HEK293 (cell line): Measurements from ENCODE around the gene ANGPTL8.

Experiments used
- HOXD13 ChIP-seq: sonication (generic); formaldehyde crosslinking; IDR thresholded peaks from 2 replicates; pipeline ENCODE4 v1.8.0; 2022; ENCODE audit warnings: missing genetic modification reagents, borderline replicate concordance
- ZNF324 ChIP-seq: fragments of 450-650 bp; formaldehyde crosslinking; IDR thresholded peaks from 2 replicates; pipeline ENCODE4 v1.5.1; 2016; ENCODE audit warnings: missing biosample characterization, missing genetic modification characterization
- ZNF549 ChIP-seq: fragments of 450-650 bp; IDR thresholded peaks from 2 replicates; pipeline ENCODE4 v1.5.1; 2018; ENCODE audit warnings: missing biosample characterization, missing genetic modification characterization, mild to moderate bottlenecking, inconsistent platforms, moderate library complexity
- ZNF830 ChIP-seq: fragments of 450-650 bp; IDR thresholded peaks from 2 replicates; pipeline ENCODE4 v1.5.0; 2018; ENCODE audit warnings: missing biosample characterization, missing genetic modification characterization, low read depth, mild to moderate bottlenecking, moderate library complexity
- TF ChIP-seq, protein P1 (sequence below): fragments of 450-650 bp; formaldehyde crosslinking; conservative IDR thresholded peaks from 2 replicates; pipeline ENCODE4 v1.5.1; 2016; ENCODE audit warnings: low read depth, missing biosample characterization, missing genetic modification characterization
- TF ChIP-seq, protein P2 (sequence below): fragments of 450-650 bp; formaldehyde crosslinking; IDR thresholded peaks from 2 replicates; pipeline ENCODE4 v1.5.1; 2016; ENCODE audit warnings: missing biosample characterization, missing genetic modification characterization

DNA sequence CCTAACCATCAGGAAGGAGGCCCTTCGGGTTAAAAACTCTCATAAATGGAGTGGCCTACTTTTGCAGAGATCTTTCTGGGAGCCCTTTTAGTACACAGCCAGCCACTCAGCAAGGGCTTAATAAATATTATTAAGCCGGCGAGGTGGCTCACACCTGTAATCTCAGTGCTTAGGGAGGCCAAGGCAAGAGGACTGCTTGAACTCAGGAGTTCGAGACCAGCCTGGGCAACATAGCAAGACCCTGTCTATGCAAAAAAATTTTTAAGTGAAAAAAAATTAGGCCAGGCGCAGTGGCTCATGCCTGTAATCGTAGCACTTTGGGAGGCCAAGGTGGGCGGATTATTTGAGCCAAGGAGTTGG lies 41.3 kb upstream of the ANGPTL8 start:
- no peak for TF ChIP-seq ZNF549
- TF ChIP-seq, protein P1, sequence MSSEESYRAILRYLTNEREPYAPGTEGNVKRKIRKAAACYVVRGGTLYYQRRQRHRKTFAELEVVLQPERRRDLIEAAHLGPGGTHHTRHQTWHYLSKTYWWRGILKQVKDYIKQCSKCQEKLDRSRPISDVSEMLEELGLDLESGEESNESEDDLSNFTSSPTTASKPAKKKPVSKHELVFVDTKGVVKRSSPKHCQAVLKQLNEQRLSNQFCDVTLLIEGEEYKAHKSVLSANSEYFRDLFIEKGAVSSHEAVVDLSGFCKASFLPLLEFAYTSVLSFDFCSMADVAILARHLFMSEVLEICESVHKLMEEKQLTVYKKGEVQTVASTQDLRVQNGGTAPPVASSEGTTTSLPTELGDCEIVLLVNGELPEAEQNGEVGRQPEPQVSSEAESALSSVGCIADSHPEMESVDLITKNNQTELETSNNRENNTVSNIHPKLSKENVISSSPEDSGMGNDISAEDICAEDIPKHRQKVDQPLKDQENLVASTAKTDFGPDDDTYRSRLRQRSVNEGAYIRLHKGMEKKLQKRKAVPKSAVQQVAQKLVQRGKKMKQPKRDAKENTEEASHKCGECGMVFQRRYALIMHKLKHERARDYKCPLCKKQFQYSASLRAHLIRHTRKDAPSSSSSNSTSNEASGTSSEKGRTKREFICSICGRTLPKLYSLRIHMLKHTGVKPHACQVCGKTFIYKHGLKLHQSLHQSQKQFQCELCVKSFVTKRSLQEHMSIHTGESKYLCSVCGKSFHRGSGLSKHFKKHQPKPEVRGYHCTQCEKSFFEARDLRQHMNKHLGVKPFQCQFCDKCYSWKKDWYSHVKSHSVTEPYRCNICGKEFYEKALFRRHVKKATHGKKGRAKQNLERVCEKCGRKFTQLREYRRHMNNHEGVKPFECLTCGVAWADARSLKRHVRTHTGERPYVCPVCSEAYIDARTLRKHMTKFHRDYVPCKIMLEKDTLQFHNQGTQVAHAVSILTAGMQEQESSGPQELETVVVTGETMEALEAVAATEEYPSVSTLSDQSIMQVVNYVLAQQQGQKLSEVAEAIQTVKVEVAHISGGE (tag by site-specific recombination) = no peak
- TF ChIP-seq ZNF324 (tag by site-specific recombination) = no peak
- TF ChIP-seq, protein P2, sequence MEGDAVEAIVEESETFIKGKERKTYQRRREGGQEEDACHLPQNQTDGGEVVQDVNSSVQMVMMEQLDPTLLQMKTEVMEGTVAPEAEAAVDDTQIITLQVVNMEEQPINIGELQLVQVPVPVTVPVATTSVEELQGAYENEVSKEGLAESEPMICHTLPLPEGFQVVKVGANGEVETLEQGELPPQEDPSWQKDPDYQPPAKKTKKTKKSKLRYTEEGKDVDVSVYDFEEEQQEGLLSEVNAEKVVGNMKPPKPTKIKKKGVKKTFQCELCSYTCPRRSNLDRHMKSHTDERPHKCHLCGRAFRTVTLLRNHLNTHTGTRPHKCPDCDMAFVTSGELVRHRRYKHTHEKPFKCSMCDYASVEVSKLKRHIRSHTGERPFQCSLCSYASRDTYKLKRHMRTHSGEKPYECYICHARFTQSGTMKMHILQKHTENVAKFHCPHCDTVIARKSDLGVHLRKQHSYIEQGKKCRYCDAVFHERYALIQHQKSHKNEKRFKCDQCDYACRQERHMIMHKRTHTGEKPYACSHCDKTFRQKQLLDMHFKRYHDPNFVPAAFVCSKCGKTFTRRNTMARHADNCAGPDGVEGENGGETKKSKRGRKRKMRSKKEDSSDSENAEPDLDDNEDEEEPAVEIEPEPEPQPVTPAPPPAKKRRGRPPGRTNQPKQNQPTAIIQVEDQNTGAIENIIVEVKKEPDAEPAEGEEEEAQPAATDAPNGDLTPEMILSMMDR (tag by site-specific recombination) = no peak
- TF ChIP-seq ZNF830 = no peak
- TF ChIP-seq HOXD13 (CRISPR knock-in tag) = no peak
